Psoas muscle (tissue), 8 donors: ENCODE measurements around the gene DHX29. TPM values are rescaled to one million over a fixed set of nuclear protein-coding genes. Genes with fewer than 3 reads are reported as not detected.

Experiments
- ATAC-seq, 4 donors: fragments of 200-7000 bp; cut with Tn5 transposase; one replicate each; pipeline ENCODE4 v1.9.1; 2020; ENCODE audit warnings: moderate library complexity in 3 of 4, mild to moderate bottlenecking in 2 of 4
- DNase-seq, 2 donors: peaks; one replicate each; pipeline ENCODE4 v3.0.0-alpha.2; 2020
- H3K27ac ChIP-seq: fragments of 200-600 bp; one replicate; pipeline ENCODE4 v1.8.0; 2022
- H3K27me3 ChIP-seq, 3 donors: fragments of 200-600 bp in 1 of 3; one replicate each; pipeline versions ENCODE4 v1.6.1 to v1.8.0; 2013 to 2022; ENCODE audit warnings: low read length in 2 of 3, mild to moderate bottlenecking in 2 of 3, moderate library complexity in 1 of 3; ENCODE audit not compliant: insufficient read depth in 3 of 3
- H3K36me3 ChIP-seq, 2 donors: fragments of 200-600 bp in 1 of 2; one replicate each; pipeline versions ENCODE4 v1.6.1 to v1.8.0; 2013 to 2022; ENCODE audit warnings: low read depth in 1 of 2, mild to moderate bottlenecking in 1 of 2, moderate library complexity in 1 of 2; ENCODE audit not compliant: insufficient read depth in 1 of 2
- H3K4me1 ChIP-seq: fragments of 200-600 bp; one replicate; pipeline ENCODE4 v1.8.0; 2022
- H3K4me3 ChIP-seq: fragments of 200-600 bp; one replicate; pipeline ENCODE4 v1.8.0; 2022; ENCODE audit warnings: mild to moderate bottlenecking
- H3K9me3 ChIP-seq: fragments of 200-600 bp; one replicate; pipeline ENCODE4 v1.8.0; 2022
- CTCF ChIP-seq: fragments of 200-600 bp; IDR thresholded peaks from one replicate; pipeline ENCODE4 v1.8.0; 2022; ENCODE audit warnings: antibody characterized with exemption
- WGBS, 3 donors: extraction: QIAGEN DNeasy Blood & Tissue Kit; methylation state at CpG; one replicate each; pipeline versions ENCODE4 v1.1.6 to v1.1.7; 2013; 5-methylcytosine and 5-hydroxymethylcytosine counted together
- intact Hi-C, 2 donors: fragments of 100-400 bp; cut with DNase I; formaldehyde crosslinking; loops; one replicate each; pipeline versions ENCODE4 v1.11.0 to v1.14.2; 2022
- polyA plus RNA-seq, 3 donors: library from polyadenylated mRNA; stranded (reverse); fragments of 200-250 nt; gene quantifications; one replicate each; pipeline ENCODE4 v1.2.3, GENCODE V29; 2013
- total RNA-seq, 4 donors: library from RNA; stranded (reverse); fragmentation: NEBNext Ultra II Directional in 2 of 4; extraction: Animal tissue kit (Norgen Biotek cat#: 25700) in 2 of 4; gene quantifications; one replicate each; pipeline versions ENCODE4 v1.2.1 to v1.2.4, GENCODE V29; 2021 to 2023
- donor health status: healthy with polysubstance abuse.
- donor health status: DM: no; HTN: no; CAD: no; lungs with moderate emphysema.
- donor health status: Bipolar disorder and iron deficiency.
- donor health status: healthy.
- donor health status: DM: yes; HTN: yes; CAD: no.
- donor health status: DM: no; HTN: no; CAD: no.
- donor health status: DM: no; HTN: no; CAD: no.
- donor health status: DM: yes; HTN: yes; CAD: no.

Gene DHX29
- total and polyA plus RNA-seq, 7 donors, result 16.1 to 47.7 (median 28.8) TPM

DNA sequence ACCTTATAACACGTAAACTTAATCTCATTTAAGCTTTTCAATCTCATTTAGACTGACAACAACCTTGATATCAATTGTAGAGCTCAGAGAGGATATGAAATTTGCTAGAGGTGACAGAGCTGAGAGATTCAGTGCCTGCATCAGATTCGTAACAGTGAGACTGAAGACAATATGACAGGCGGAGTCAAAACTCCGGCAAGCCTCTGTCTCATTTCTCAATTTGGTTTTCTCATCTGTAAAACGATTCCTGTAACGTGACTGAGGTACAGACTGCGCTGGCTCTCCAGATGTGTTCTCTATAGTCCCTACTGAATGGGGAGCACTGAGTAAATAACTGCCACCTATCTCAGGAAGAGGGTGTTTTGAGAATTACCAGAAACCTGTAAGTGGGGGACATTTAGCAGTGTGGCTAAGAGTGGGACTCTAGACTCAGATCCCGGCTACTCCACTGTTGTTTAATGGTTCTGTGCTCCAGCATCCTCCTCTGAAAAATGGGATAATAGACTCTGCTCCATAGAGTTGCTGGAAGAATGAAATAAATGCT, 77.3 kb downstream of the DHX29 start:
- intact Hi-C loops, result loop anchor here in 1 of 2 donors (10.0 kb wide), 1 partner anchor 55 kb away; the partner anchor contains the start of gene CDC20B

DNA sequence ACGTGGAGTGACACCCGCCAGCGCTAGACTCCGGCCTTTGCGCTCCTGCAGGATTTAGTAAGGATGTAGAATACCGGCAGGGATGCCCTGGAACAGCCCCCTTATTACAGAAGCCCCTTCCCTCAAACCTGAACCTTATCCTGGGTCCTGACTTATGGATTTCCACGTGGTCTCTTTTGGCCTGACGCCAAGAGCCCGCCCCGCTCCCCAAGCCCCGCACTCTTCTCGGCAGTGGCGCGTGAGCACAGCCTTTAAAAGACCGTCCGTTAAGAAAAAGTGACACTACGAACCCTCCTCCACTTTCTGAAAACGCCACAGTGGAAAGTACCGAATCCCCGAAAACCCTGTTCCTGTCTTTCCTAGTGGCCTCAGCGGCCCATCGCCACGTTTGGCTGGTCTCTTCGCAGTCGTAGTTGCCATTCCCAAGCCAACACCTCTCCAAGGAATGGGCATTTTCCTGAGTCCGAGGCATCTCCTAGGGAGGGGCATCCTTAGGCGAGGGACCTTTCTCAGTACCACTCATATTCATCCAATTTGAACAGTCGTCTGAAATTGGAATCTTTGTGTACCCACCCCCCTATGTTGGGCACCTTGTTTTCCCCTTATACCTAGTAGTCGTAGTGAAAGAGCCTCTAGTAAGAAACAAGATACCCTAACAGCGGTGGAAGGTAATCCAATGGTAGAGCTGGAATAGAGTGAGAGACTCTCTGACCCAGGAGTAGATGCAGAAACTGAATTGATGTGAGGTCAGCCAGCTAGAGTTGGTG, 79.6 kb downstream of the DHX29 start:
- ATAC-seq, result no peak
- intact Hi-C loops, result loop anchor here in 1 of 2 donors (2.0 kb wide), 1 partner anchor 51 kb away; no protein-coding TSS in a partner anchor
- no peak overlapping the region for H3K27ac ChIP-seq
- H3K9me3 ChIP-seq, result no peaks in the 10 kb centered on the region
- WGBS, 3 donors, result 9 to 11% (median 11%) methylated on average over 30 of the region's 30 CpGs
- no peak for TF ChIP-seq CTCF
- H3K36me3 ChIP-seq, result no peaks in the 10 kb centered on the region
- no peak for DNase-seq
- H3K27me3 ChIP-seq, result peaks cover 3 to 100% (median 77%) of the 10 kb centered on the region in 3 donors
- H3K4me3 ChIP-seq, result peak overlapping the region; percentile 65
- H3K4me1 ChIP-seq, result peaks cover 23% of the 10 kb centered on the region

More for the DNA sequence above, 77.3 kb downstream of the DHX29 start:
- Histone ChIP-seq H3K27me3 (peaks cover 7 to 100% (median 78%) of the 10 kb centered on the region in 3 donors), H3K4me1 (peaks cover 37% of the 10 kb centered on the region), H3K27ac (no peak overlapping the region), H3K9me3 (no peaks in the 10 kb centered on the region), H3K4me3 (no peak overlapping the region), H3K36me3 (no peaks in the 10 kb centered on the region)
- DNase-seq (no peak), ATAC-seq (no peak)
- 37 to 49% (median 46%) methylated on average over 8 of the region's 8 CpGs for WGBS, 3 donors
- TF ChIP-seq CTCF, result no peak

- ATAC-seq (peak; percentile 46 to 77 (median 71)), DNase-seq (peak in 1 of 2 donors; percentile 64)
- Histone ChIP-seq H3K4me3 (peak within 1 kb of the TSS; percentile 65), H3K27me3 (peaks cover 7 to 100% (median 76%) of the 10 kb centered on the region in 3 donors), H3K9me3 (no peaks in the 10 kb centered on the region), H3K36me3 (no peaks in the 10 kb centered on the region), H3K27ac (no peak within 1 kb of the TSS), H3K4me1 (peaks cover 15% of the 10 kb centered on the region)
- intact Hi-C loops, result no loop called here
- TF ChIP-seq CTCF, result no peak
- WGBS, 3 donors, result 1% methylated on average over 36 to 80 of the region's 80 CpGs
These were observed 80.4 kb downstream of the DHX29 start, which contains the start of gene MCIDAS for GRCh38 chr5:55226934-55227663. MCIDAS (minus strand) TSS chr5:55227315; CDS start chr5:55227138, 177 bp downstream.

DNA sequence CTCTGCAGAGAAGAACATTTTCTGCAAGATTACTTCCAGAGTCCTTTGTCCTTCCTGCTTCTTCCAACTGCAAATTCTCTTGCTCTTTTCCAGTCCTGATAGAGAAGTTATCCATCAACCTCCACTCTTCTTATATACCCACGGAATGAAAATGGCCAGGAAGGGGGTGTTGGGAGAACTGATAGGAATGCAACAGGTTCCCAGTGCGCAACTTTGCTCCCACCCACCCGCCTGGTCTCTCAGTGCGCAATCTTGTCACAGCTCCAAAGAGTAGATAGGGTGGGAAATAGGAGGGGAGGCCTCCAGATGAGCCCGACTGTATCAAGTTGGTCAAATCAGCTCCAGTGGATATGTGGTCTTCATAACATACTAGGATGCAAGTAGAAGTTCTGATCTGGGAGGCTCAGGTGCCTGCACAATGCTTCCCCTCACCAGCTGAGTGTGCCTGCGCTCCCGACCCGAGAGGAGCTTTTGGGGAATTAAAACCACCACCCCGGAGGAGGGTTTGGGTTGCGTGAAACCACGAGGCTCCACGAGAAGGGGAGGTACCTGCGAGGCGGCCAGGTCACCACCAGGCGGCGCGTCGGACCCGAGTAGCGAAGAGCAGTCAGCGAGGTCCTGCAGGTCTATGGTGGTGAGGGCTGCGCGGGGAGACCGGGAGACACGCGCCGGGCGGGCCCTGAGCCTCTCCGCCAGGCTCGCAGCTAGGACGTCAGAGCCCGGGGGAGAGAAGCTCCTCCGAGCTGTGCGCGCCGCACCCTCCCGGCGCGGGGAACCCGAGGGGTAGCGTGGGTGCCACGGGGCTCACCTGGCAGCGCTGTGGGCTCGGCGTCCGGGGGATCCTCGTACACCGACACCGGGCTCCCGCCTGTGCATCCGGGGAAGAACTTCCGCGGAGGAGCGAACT, 81.2 kb downstream of the DHX29 start:
- no peaks in the 10 kb centered on the region for H3K36me3 ChIP-seq
- intact Hi-C loops, result no loop called here
- no peaks in the 10 kb centered on the region for H3K9me3 ChIP-seq
- TF ChIP-seq CTCF, result peak; percentile 25
- no peak overlapping the region for H3K27ac ChIP-seq
- peak in 2 of 4 donors; percentile 23 to 26 for ATAC-seq
- H3K4me1 ChIP-seq, result peaks cover 15% of the 10 kb centered on the region
- 9 to 15% (median 10%) methylated on average over 31 to 54 of the region's 54 CpGs for WGBS, 3 donors
- DNase-seq, result no peak
- peak overlapping the region; percentile 65 for H3K4me3 ChIP-seq
- H3K27me3 ChIP-seq, result peaks cover 7 to 100% (median 72%) of the 10 kb centered on the region in 3 donors
